ENCODE data around the gene CDC34.
A peak's percentile ranks its signal among the peaks of the same experiment; 100 is the strongest.

CDC34 gene

DNA sequence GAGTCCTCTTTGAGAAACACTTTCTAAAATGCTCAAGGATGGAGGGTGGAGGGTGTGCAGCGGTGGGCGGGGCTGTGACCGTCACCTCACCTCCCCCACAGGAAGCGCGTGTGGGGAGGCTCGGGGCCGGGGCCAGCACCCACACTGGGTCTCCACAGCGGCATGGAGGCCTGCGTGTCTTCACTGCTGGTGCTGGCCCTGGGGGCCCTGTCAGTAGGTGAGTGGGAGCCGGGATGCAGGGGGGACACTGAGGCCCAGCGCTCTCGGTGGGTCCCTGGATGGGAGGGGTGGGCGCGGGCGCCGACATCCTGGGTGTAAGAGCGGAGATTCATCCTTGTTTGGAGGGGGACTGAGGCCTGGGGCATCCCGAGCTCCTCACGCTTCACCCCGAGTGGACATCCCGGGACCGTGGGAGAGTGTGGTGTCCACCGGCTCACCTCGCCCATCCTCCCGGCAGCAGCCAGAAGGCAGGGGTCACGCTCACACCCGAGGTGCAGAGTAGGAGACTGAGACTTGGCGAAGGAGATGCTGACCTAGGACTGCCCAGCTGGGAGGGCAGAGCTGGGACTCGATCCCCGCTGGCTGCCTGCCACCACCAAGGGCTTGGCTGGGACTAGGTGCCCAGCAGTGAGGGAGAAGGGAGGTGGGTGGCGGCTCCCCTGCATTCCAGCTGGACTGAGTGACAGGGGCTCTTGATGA, 12.5 kb downstream of the CDC34 start, which contains the start of gene GZMM:
GZMM (plus strand) TSS at position 144 of the 699 bp plus-strand sequence; CDS start at position 163, 19 bp downstream.
- TF ChIP-seq RAD21 (IDR thresholded peaks at IDR 0.05; ENCODE audit: low read depth) (no peak), EP300 (IDR thresholded peaks at IDR 0.05; ENCODE audit: borderline replicate concordance) (no peak), TAF1 (IDR thresholded peaks at IDR 0.05; ENCODE audit: low read depth) (no peak), TCF12 (IDR thresholded peaks at IDR 0.05; ENCODE audit: low read depth) (no peak), YY1 (IDR thresholded peaks at IDR 0.05; ENCODE audit: low read depth) (no peak), EGR1 (IDR thresholded peaks at IDR 0.05) (no peak), FOXM1 (IDR thresholded peaks at IDR 0.05; ENCODE audit: borderline replicate concordance, low read depth) (no peak), ZBTB7A (IDR thresholded peaks at IDR 0.05; ENCODE audit: low read depth) (no peak), TEAD4 (IDR thresholded peaks at IDR 0.05) (no peak; the same call in 1 of the 2 replicates), NFIC (IDR thresholded peaks at IDR 0.05) (no peak), CREB1 (IDR thresholded peaks at IDR 0.05; ENCODE audit: low read depth) (no peak), CEBPB (IDR thresholded peaks at IDR 0.05) (no peak)
- TF ChIP-seq, protein P1, sequence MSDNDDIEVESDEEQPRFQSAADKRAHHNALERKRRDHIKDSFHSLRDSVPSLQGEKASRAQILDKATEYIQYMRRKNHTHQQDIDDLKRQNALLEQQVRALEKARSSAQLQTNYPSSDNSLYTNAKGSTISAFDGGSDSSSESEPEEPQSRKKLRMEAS (IDR thresholded peaks at IDR 0.05): no peak
- TF ChIP-seq, protein P2, sequence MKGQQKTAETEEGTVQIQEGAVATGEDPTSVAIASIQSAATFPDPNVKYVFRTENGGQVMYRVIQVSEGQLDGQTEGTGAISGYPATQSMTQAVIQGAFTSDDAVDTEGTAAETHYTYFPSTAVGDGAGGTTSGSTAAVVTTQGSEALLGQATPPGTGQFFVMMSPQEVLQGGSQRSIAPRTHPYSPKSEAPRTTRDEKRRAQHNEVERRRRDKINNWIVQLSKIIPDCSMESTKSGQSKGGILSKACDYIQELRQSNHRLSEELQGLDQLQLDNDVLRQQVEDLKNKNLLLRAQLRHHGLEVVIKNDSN (IDR thresholded peaks at IDR 0.05): no peak
- TF ChIP-seq, protein P3, sequence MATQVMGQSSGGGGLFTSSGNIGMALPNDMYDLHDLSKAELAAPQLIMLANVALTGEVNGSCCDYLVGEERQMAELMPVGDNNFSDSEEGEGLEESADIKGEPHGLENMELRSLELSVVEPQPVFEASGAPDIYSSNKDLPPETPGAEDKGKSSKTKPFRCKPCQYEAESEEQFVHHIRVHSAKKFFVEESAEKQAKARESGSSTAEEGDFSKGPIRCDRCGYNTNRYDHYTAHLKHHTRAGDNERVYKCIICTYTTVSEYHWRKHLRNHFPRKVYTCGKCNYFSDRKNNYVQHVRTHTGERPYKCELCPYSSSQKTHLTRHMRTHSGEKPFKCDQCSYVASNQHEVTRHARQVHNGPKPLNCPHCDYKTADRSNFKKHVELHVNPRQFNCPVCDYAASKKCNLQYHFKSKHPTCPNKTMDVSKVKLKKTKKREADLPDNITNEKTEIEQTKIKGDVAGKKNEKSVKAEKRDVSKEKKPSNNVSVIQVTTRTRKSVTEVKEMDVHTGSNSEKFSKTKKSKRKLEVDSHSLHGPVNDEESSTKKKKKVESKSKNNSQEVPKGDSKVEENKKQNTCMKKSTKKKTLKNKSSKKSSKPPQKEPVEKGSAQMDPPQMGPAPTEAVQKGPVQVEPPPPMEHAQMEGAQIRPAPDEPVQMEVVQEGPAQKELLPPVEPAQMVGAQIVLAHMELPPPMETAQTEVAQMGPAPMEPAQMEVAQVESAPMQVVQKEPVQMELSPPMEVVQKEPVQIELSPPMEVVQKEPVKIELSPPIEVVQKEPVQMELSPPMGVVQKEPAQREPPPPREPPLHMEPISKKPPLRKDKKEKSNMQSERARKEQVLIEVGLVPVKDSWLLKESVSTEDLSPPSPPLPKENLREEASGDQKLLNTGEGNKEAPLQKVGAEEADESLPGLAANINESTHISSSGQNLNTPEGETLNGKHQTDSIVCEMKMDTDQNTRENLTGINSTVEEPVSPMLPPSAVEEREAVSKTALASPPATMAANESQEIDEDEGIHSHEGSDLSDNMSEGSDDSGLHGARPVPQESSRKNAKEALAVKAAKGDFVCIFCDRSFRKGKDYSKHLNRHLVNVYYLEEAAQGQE (IDR thresholded peaks at IDR 0.05; ENCODE audit: low read depth): no peak

DNA sequence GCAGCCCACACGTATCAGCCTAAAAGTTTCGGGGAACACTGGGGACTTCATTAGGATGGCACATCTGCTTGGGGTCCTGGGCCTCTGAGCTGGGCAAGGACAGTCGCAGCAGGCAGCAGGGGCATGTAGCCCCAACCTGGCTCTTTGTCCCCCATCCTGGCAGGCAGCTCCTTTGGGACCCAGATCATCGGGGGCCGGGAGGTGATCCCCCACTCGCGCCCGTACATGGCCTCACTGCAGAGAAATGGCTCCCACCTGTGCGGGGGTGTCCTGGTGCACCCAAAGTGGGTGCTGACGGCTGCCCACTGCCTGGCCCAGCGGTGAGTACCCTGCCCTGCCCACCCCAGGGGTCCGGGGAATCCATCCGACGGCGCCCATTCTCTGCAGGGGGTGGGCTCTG, 15.6 kb downstream of the CDC34 start:
- TF ChIP-seq, protein P2 (IDR thresholded peaks at IDR 0.05): no peak
- no peak for TF ChIP-seq NFIC (IDR thresholded peaks at IDR 0.05)
- TF ChIP-seq, protein P3 (IDR thresholded peaks at IDR 0.05; ENCODE audit: low read depth): no peak

DNA sequence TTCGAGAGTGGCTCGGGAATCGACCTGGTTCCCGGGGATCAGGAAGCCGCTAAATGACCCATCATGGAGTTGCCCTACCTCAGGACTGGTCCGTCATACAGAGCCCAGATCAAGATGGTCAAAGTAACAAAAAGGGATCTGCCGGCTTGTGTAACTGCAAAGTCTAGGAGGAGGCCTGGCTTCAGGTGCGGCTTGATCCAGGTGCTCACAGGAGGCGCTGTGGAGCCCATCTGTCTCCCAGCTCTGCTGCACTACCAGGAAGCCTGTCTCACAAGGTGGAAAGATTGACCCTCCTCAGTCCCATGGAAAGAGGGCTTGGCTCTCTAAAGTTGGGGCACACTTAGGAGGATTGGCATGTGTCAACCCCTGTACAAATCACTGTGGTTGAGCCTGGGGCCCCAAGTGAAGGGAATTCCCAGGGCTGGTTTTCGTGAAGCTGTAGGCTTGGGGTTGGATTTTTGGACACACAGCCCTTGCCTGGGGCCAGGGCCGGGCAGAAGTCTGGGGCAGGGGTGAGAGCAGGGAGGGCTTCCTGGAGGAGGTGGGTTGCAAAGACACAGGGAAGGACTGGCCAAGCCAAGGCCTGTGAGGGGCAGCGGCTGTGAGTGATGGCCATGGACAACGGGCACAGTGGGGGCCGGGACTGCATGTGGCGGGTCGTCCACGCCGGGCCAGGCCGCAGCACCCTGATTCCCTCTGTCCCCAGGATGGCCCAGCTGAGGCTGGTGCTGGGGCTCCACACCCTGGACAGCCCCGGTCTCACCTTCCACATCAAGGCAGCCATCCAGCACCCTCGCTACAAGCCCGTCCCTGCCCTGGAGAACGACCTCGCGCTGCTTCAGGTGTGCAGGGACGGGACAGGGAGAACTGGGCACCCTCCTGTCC, 16.5 kb downstream of the CDC34 start:
- TF ChIP-seq EP300 (IDR thresholded peaks at IDR 0.05; ENCODE audit: borderline replicate concordance): no peak

DNA sequence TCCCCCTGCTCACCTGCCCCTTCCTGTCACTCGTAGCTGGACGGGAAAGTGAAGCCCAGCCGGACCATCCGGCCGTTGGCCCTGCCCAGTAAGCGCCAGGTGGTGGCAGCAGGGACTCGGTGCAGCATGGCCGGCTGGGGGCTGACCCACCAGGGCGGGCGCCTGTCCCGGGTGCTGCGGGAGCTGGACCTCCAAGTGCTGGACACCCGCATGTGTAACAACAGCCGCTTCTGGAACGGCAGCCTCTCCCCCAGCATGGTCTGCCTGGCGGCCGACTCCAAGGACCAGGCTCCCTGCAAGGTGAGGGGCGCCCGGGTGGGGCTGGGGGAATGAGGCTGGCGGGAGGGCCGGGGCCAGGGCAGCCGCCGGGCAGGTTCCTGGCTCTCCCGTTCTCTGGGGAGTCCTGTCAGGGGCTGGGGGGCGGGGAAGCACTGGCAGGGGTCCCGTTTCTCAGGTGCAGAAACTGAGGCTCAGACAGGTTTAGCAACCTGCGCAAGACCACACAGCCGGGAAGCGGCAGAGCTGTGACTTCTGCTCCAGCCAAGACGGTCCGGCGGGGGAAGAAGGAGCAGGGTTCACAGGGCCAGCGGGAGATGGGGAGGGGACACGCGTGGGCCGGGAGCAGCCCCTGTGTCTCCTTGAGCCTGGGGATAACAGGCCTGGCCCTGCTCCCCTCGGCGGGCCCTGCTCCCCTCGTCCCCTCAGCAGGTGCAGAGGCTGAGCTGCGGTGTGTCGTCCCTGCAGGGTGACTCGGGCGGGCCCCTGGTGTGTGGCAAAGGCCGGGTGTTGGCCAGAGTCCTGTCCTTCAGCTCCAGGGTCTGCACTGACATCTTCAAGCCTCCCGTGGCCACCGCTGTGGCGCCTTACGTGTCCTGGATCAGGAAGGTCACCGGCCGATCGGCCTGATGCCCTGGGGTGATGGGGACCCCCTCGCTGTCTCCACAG, 17.6 kb downstream of the CDC34 start:
- TF ChIP-seq TAF1 (IDR thresholded peaks at IDR 0.05; ENCODE audit: low read depth): no peak
- peak; percentile 36; the same call in 1 of the 2 replicates for TF ChIP-seq RAD21 (IDR thresholded peaks at IDR 0.05; ENCODE audit: low read depth)

DNA sequence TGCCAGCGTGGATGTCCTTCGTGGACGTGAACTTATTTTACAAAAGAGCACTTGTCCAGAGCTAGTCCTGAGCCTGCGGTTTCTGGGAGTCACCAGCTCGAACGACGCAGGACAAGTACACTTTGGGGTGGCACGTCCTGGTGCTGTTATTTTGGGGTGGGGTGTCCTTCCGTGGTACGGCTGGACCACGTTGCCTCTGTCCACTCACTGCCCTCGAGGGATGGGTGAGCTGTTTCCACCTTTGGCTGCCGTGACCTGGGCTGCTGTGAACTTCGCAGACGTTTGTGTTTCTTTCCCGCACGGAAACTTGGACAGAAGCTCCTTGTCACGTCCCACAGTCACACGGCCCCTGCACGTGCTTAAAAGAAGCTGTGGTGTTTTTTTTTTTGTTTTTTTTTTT, 23.3 kb downstream of the CDC34 start:
- TF ChIP-seq NFIC (IDR thresholded peaks at IDR 0.05): no peak
- no peak for TF ChIP-seq RAD21 (IDR thresholded peaks at IDR 0.05; ENCODE audit: low read depth)
- TF ChIP-seq FOXM1 (IDR thresholded peaks at IDR 0.05; ENCODE audit: borderline replicate concordance, low read depth): no peak
- TF ChIP-seq ZBTB7A (IDR thresholded peaks at IDR 0.05; ENCODE audit: low read depth): no peak
- TF ChIP-seq, protein P2 (IDR thresholded peaks at IDR 0.05): no peak
